ENCODE measurements around the gene GGPS1. TPM values are rescaled to one million over a fixed set of nuclear protein-coding genes. Genes with fewer than 3 reads are reported as not detected.

Gene GGPS1
- total and polyA plus RNA-seq, 2 of the 8 experiments (the other 6 are each of a cell fraction or from before 2014, with no cell fraction given) = 20.9 to 43.6 TPM

GRCh38 chr1:235297579-235297978, 30.8 kb upstream of the GGPS1 start:
- Histone ChIP-seq H4K5ac (ENCODE audit: insufficient read length, low read depth, low read length) (no peak overlapping the region), H3K56ac (replicated peaks; ENCODE audit: insufficient read length, low read depth, low read length) (no peak overlapping the region), H4K91ac (replicated peaks; ENCODE audit: insufficient read length, low read length) (no peak overlapping the region), H2BK5ac (ENCODE audit: low read depth, low read length) (no peak overlapping the region), H2BK20ac (ENCODE audit: low read length) (no peak overlapping the region), H3K36me3 (ENCODE audit: control insufficient read depth in 2 of 4, insufficient read depth in 4 of 4, low read length in 3 of 4) (0 out of 8 replicates have a peak, but pooled peaks cover 0 to 7% (median 0%) of the 10 kb centered on the region in 4 experiments), H3K14ac (ENCODE audit: insufficient read length) (no peak overlapping the region), H3K27ac (ENCODE audit: low read depth, low read length) (no peak overlapping the region), H3K23ac (ENCODE audit: insufficient read length) (no peak overlapping the region), H2AFZ (ENCODE audit: low read length) (no peak overlapping the region), H3K9me3 (ENCODE audit: insufficient read depth in 2 of 2, low read depth in 1 of 2, low read length in 1 of 2) (peaks cover 2 to 16% of the 10 kb centered on the region in 2 experiments; a peak in 2 of 4 replicates), H3K79me1 (ENCODE audit: low read depth, low read length) (peaks cover 2% of the 10 kb centered on the region; the same call in 1 of the 2 replicates), H2BK120ac (replicated peaks; ENCODE audit: low read depth, low read length) (no peak overlapping the region), H3K4me3 (ENCODE audit: extremely low read depth in 1 of 4, insufficient read depth in 2 of 4, low read depth in 3 of 4, low read length in 4 of 4) (no peak overlapping the region), H2BK12ac (ENCODE audit: low read depth, low read length) (no peak overlapping the region), H3K23me2 (ENCODE audit: low read depth, low read length) (no peaks in the 10 kb centered on the region), H3K27me3 (replicated peaks in 1 of 4; ENCODE audit: control insufficient read depth in 3 of 4, extremely low read depth in 1 of 4, insufficient read depth in 3 of 4, low read length in 3 of 4) (no peaks in the 10 kb centered on the region), H3K4ac (replicated peaks; ENCODE audit: insufficient read length, low read depth, low read length) (no peak overlapping the region), H3K4me1 (replicated peaks in 1 of 4; ENCODE audit: control insufficient read depth in 3 of 4, insufficient read depth in 4 of 4, low read length in 3 of 4) (peaks cover 0 to 2% (median 0%) of the 10 kb centered on the region in 4 experiments; a peak in 2 of 7 replicates), H3K79me2 (ENCODE audit: control insufficient read depth in 1 of 2, insufficient read depth in 2 of 2, low read length in 2 of 2) (peaks cover 21 to 97% of the 10 kb centered on the region in 2 experiments), H2BK15ac (ENCODE audit: low read length) (no peak overlapping the region), H3K4me2 (ENCODE audit: insufficient read depth in 1 of 2, low read depth in 2 of 2, low read length in 2 of 2) (no peak overlapping the region), H3K18ac (ENCODE audit: extremely low read depth, low read length) (no peak overlapping the region), H4K8ac (ENCODE audit: extremely low read depth, insufficient read depth, low read length) (no peak overlapping the region), H3K9ac (replicated peaks in 1 of 4; ENCODE audit: extremely low read depth in 1 of 4, low read depth in 3 of 4, low read length in 3 of 4) (no peak overlapping the region), H4K20me1 (replicated peaks in 1 of 2; ENCODE audit: control insufficient read depth in 1 of 2, insufficient read depth in 2 of 2, low read length in 2 of 2) (peaks cover 8 to 11% of the 10 kb centered on the region in 2 experiments), H2AK5ac (ENCODE audit: low read depth, low read length) (no peak overlapping the region)
- DNase-seq (ENCODE audit: low read depth in 1 of 2, low spot score in 2 of 2) = no peak
- FAIRE-seq = no peak
- ChIA-PET CTCF (ENCODE audit: partially characterized antibody) (no interaction called here), POLR2A (ENCODE audit: partially characterized antibody) (no interaction called here)
- 91% methylated on average over 3 of the region's 3 CpGs; no CpG with 5 or more reads in 1 of the 2 experiments for WGBS, 2 experiments (ENCODE audit: extremely low coverage in 1 of 2, insufficient coverage in 1 of 2, insufficient read length in 1 of 2, insufficient replicate concordance in 2 of 2, low coverage in 1 of 2, low lambda C conversion rate in 2 of 2, missing lambda C conversion rate in 1 of 2)
- TF ChIP-seq CTCF (IDR thresholded peaks at IDR 0.05; ENCODE audit: control extremely low read depth in 1 of 3, insufficient read depth in 1 of 3, low read depth in 1 of 3, low read length in 3 of 3) (no peak), BACH1 (IDR thresholded peaks at IDR 0.05; ENCODE audit: low read length) (no peak), SP4 (IDR thresholded peaks at IDR 0.05; ENCODE audit: low read length) (no peak), NANOG (IDR thresholded peaks at IDR 0.05; ENCODE audit: insufficient read depth, low read depth, low read length, poor library complexity, severe bottlenecking) (no peak), GABPA (IDR thresholded peaks at IDR 0.05; ENCODE audit: borderline replicate concordance, insufficient read depth, low read length) (no peak), EGR1 (IDR thresholded peaks at IDR 0.05; ENCODE audit: borderline replicate concordance, low read depth, low read length) (no peak), PHF8 (conservative IDR thresholded peaks at IDR 0.05; ENCODE audit: low read depth, low read length) (no peak), HDAC2 (IDR thresholded peaks at IDR 0.05; ENCODE audit: borderline replicate concordance in 1 of 2, low read depth in 2 of 2, low read length in 2 of 2) (no peak), EP300 (IDR thresholded peaks at IDR 0.05; ENCODE audit: borderline replicate concordance in 1 of 2, low read depth in 2 of 2, low read length in 2 of 2) (no peak), CBX5 (IDR thresholded peaks at IDR 0.05; ENCODE audit: low read depth, low read length) (no peak), HDAC6 (IDR thresholded peaks at IDR 0.05; ENCODE audit: low read depth, low read length) (no peak)

All from H1 (cell line).